ENCODE data around the gene CHTF18.

Gene CHTF18

GRCh38 chr16:763369-764183 lies 24.8 kb upstream of the CHTF18 start:
- TF ChIP-seq ZNF140 (tag by site-specific recombination; IDR thresholded peaks at IDR 0.05) = no peak
- no peak for TF ChIP-seq ZNF175 (tag by site-specific recombination; IDR thresholded peaks at IDR 0.05)
- TF ChIP-seq ZNF324 (tag by site-specific recombination; IDR thresholded peaks at IDR 0.05) = no peak
- TF ChIP-seq ZNF394 (tag by site-specific recombination; IDR thresholded peaks at IDR 0.05; ENCODE audit: borderline replicate concordance) = peak; percentile 99
- no peak for TF ChIP-seq RBAK (tag by site-specific recombination; IDR thresholded peaks at IDR 0.05)
- TF ChIP-seq ZEB2 (tag by site-specific recombination; IDR thresholded peaks at IDR 0.05) = no peak
- no peak for TF ChIP-seq ZNF654 (tag by site-specific recombination; IDR thresholded peaks at IDR 0.05; ENCODE audit: low read depth)
- H3K9me3 ChIP-seq (ENCODE audit: control insufficient read depth, insufficient read depth, low read depth, low read length) = no peaks in the 10 kb centered on the region
- no peaks in the 10 kb centered on the region for H3K36me3 ChIP-seq (ENCODE audit: control insufficient read depth in 2 of 2, insufficient read depth in 1 of 2, low read length in 2 of 2)
- ChIA-PET CTCF (no interaction called here), POLR2A (interaction anchor here (1.0 kb wide), 1 partner anchor 10 kb away, joined by 5 read pairs; no protein-coding TSS in a partner anchor)
- H3K27ac ChIP-seq (ENCODE audit: extremely low read depth, low read depth, low read length) = no peak overlapping the region
- H3K4me3 ChIP-seq (ENCODE audit: low read depth, low read length) = no peak overlapping the region
- H3K4me1 ChIP-seq (ENCODE audit: control insufficient read depth, insufficient read depth, low read length) = no peaks in the 10 kb centered on the region

GRCh38 chr16:764184-764750 lies 24.2 kb upstream of the CHTF18 start:
- ChIA-PET POLR2A (no interaction called here), CTCF (no interaction called here)
- Histone ChIP-seq H3K4me3 (ENCODE audit: low read depth, low read length) (no peak overlapping the region), H3K4me1 (ENCODE audit: control insufficient read depth, insufficient read depth, low read length) (no peaks in the 10 kb centered on the region), H3K36me3 (ENCODE audit: control insufficient read depth in 2 of 2, insufficient read depth in 1 of 2, low read length in 2 of 2) (no peaks in the 10 kb centered on the region), H3K9me3 (ENCODE audit: control insufficient read depth, insufficient read depth, low read depth, low read length) (no peaks in the 10 kb centered on the region), H3K27ac (ENCODE audit: extremely low read depth, low read depth, low read length) (no peak overlapping the region)
- TF ChIP-seq ZNF768 (tag by site-specific recombination; IDR thresholded peaks at IDR 0.05) (no peak), HIC1 (tag by site-specific recombination; IDR thresholded peaks at IDR 0.05) (0 out of 2 replicates have a peak, but pooled peaks have one; percentile 57), HOXD13 (CRISPR knock-in tag; IDR thresholded peaks at IDR 0.05; ENCODE audit: borderline replicate concordance) (no peak), BCL11B (tag by site-specific recombination; IDR thresholded peaks at IDR 0.05; ENCODE audit: low read depth) (no peak), ZNF449 (tag by site-specific recombination; IDR thresholded peaks at IDR 0.05) (no peak), ZNF830 (tag by site-specific recombination; IDR thresholded peaks at IDR 0.05; ENCODE audit: low read depth) (no peak), ZSCAN18 (tag by site-specific recombination; IDR thresholded peaks at IDR 0.05) (no peak), ZNF202 (tag by site-specific recombination; IDR thresholded peaks at IDR 0.05; ENCODE audit: borderline replicate concordance) (no peak)
